K562 (cell line): ENCODE results near the gene SPPL3. TPM values are rescaled to one million over a fixed set of nuclear protein-coding genes. Genes with fewer than 3 reads are reported as not detected.

Experiments
- ATAC-seq: fragments of 200-7000 bp; cut with Tn5 transposase; 3 replicates; pipeline ENCODE4 v1.9.1; 2020; ENCODE audit warnings: moderate library complexity
- BruUV-seq: library from RNA; stranded (reverse); fragments of 400-500 nt; replicated peaks from 2 replicates; lab custom pipeline; 2021; lab: Mats Ljungman, UMichigan
- CTCF ChIA-PET: fragments of 300-600 bp; formaldehyde crosslinking; extraction: SDS; loops from one replicate; lab custom pipeline; 2021; ENCODE audit warnings: low intra/inter-chr PET ratio; lab: Yijun Ruan, JAX
- POLR2A ChIA-PET: fragments of 300-600, 350-650 bp; sonication (Branson Sonifier 250); formaldehyde crosslinking; extraction: SDS; loops from one replicate; lab custom pipeline; 2021; ENCODE audit warnings: antibody characterized with exemption, inconsistent platforms; lab: Yijun Ruan, JAX
- DNase-seq, 4 experiments: peaks; one replicate each; pipeline versions ENCODE4 v3.0.0 to v3.0.0-alpha.2; 2011 to 2018; ENCODE audit warnings: low spot score in 3 of 4, mixed read lengths in 3 of 4; ENCODE audit errors: extremely low read depth in 1 of 4
- FAIRE-seq: peaks from 2 replicates; lab custom pipeline; 2011; peaks lifted over from hg19 to GRCh38; lab: Jason Lieb, UNC
- H2AFZ ChIP-seq: 2 replicates; pipeline ENCODE4 v1.6.0; 2011; ENCODE audit warnings: low read depth, low read length, control low read depth, inconsistent platforms
- H3K27ac ChIP-seq: fragments of 200-600 bp; 3 replicates; pipeline ENCODE4 v1.8.0; 2011; ENCODE audit warnings: low read depth, mild to moderate bottlenecking, control low read depth, inconsistent platforms, low read length, moderate library complexity, mixed read lengths; ENCODE audit errors: extremely low read depth
- H3K27me3 ChIP-seq, 2 experiments: fragments of 300-600 bp in 1 of 2; 2 replicates in 1 of 2; 3 replicates in 1 of 2; pipeline versions ENCODE4 v1.6.0 to v1.8.0; 2011; ENCODE audit warnings: inconsistent platforms in 2 of 2, low read length in 2 of 2, mild to moderate bottlenecking in 1 of 2, mixed read lengths in 1 of 2, moderate library complexity in 1 of 2; ENCODE audit not compliant: control insufficient read depth in 2 of 2, insufficient read depth in 2 of 2
- H3K36me3 ChIP-seq: fragments of 300-600 bp; 3 replicates; pipeline ENCODE4 v1.8.0; 2011; ENCODE audit warnings: mild to moderate bottlenecking, low read length, inconsistent platforms; ENCODE audit not compliant: control insufficient read depth, insufficient read depth
- H3K4me1 ChIP-seq, 2 experiments: fragments of 200-600 bp in 1 of 2; replicated peaks in 1 of 2; 2 replicates in 1 of 2; 3 replicates in 1 of 2; pipeline versions ENCODE4 v1.5.1 to v1.8.0; 2011; ENCODE audit warnings: inconsistent platforms in 2 of 2, low read length in 2 of 2, mild to moderate bottlenecking in 1 of 2, mixed read lengths in 1 of 2, moderate library complexity in 1 of 2; ENCODE audit not compliant: control insufficient read depth in 2 of 2, insufficient read depth in 2 of 2
- H3K4me2 ChIP-seq: 2 replicates; pipeline ENCODE4 v1.6.1; 2011; ENCODE audit warnings: low read length, control low read depth, inconsistent platforms, mixed read lengths; ENCODE audit not compliant: insufficient read depth
- H3K4me3 ChIP-seq: fragments of 200-600 bp; sonication (generic), shearing (Covaris generic); 2 replicates; pipeline ENCODE4 v1.5.1; 2016; ENCODE audit warnings: control low read depth, inconsistent platforms
- H3K79me2 ChIP-seq: fragments of 200-600 bp; 3 replicates; pipeline ENCODE4 v1.8.0; 2011; ENCODE audit warnings: low read length, inconsistent platforms; ENCODE audit not compliant: control insufficient read depth, insufficient read depth
- H3K9ac ChIP-seq, 2 experiments: 2 replicates each; pipeline versions ENCODE4 v1.6.0 to v1.6.1; 2011; ENCODE audit warnings: low read depth in 2 of 2, low read length in 2 of 2, control low read depth in 1 of 2, inconsistent platforms in 1 of 2, mild to moderate bottlenecking in 1 of 2, mixed read lengths in 1 of 2; ENCODE audit not compliant: insufficient read depth in 1 of 2
- H3K9me1 ChIP-seq: one replicate; pipeline ENCODE4 v1.6.0; 2011; ENCODE audit warnings: inconsistent platforms, mild to moderate bottlenecking, low read length, moderate library complexity; ENCODE audit not compliant: control insufficient read depth, insufficient read depth
- H3K9me3 ChIP-seq: replicated peaks from 2 replicates; pipeline ENCODE4 v1.5.1; 2011; ENCODE audit warnings: low read depth, low read length, inconsistent platforms; ENCODE audit not compliant: control insufficient read depth, insufficient read depth
- H4K20me1 ChIP-seq: replicated peaks from 2 replicates; pipeline ENCODE4 v1.6.1; 2011; ENCODE audit warnings: low read length, inconsistent platforms, mixed read lengths; ENCODE audit not compliant: control insufficient read depth, insufficient read depth
- ARNT ChIP-seq, 2 experiments: fragments of 450-650 bp; IDR thresholded peaks; 2 replicates each; pipeline ENCODE4 v1.6.1; 2016; ENCODE audit warnings: mild to moderate bottlenecking in 1 of 2
- CREBBP ChIP-seq: IDR thresholded peaks from one replicate; pipeline ENCODE4 v1.6.1; 2012; ENCODE audit warnings: low read depth, mild to moderate bottlenecking, control low read depth, inconsistent platforms, low read length
- FOXP1 ChIP-seq: sonication (generic); formaldehyde crosslinking; IDR thresholded peaks from 2 replicates; pipeline ENCODE4 v1.8.0; 2022; ENCODE audit warnings: mild to moderate bottlenecking, missing genetic modification reagents
- HDGF ChIP-seq: fragments of 450-650 bp; IDR thresholded peaks from 2 replicates; pipeline ENCODE4 v1.6.1; 2016
- KAT7 ChIP-seq: sonication (generic); formaldehyde crosslinking; IDR thresholded peaks from 2 replicates; pipeline ENCODE4 v1.8.0; 2022; ENCODE audit warnings: missing genetic modification reagents, mild to moderate bottlenecking, borderline replicate concordance
- NR2C1 ChIP-seq, 2 experiments: fragments of 450-650 bp; IDR thresholded peaks; 2 replicates each; pipeline ENCODE4 v1.6.1; 2017; ENCODE audit warnings: mild to moderate bottlenecking in 2 of 2, antibody characterized with exemption in 1 of 2, inconsistent platforms in 1 of 2, missing compliant biosample characterization in 1 of 2, missing genetic modification characterization in 1 of 2
- STAT6 ChIP-seq: sonication (generic); formaldehyde crosslinking; IDR thresholded peaks from 2 replicates; pipeline ENCODE4 v1.8.1; 2023; ENCODE audit warnings: mild to moderate bottlenecking, missing genetic modification reagents
- TAF1 ChIP-seq: IDR thresholded peaks from 2 replicates; pipeline ENCODE4 v1.6.1; 2011; ENCODE audit warnings: mild to moderate bottlenecking, low read length, moderate library complexity; ENCODE audit not compliant: insufficient read depth, control insufficient read depth, severe bottlenecking; ENCODE audit errors: extremely low read depth
- ZBTB12 ChIP-seq: fragments of 250-450 bp; sonication (Bioruptor Pico); IDR thresholded peaks from 2 replicates; pipeline ENCODE4 v1.4.0; 2020
- ZBTB17 ChIP-seq: fragments of 450-650 bp; formaldehyde crosslinking; IDR thresholded peaks from 2 replicates; pipeline ENCODE4 v1.4.0; 2020; ENCODE audit warnings: mild to moderate bottlenecking
- ZNF263 ChIP-seq: sonication (generic); formaldehyde crosslinking; IDR thresholded peaks from 2 replicates; pipeline ENCODE4 v1.8.0; 2022; ENCODE audit warnings: mild to moderate bottlenecking, missing genetic modification reagents, borderline replicate concordance
- ZNF668 ChIP-seq: fragments of 250-450 bp; sonication (Bioruptor Pico); IDR thresholded peaks from 2 replicates; pipeline ENCODE4 v1.8.0; 2022; ENCODE audit warnings: mild to moderate bottlenecking, inconsistent platforms
- WGBS: fragments of 100-300 bp; shearing (Covaris generic); methylation state at CpG from one replicate; pipeline ENCODE4 v1.1.6; 2016; ENCODE audit warnings: low coverage, mixed read lengths; ENCODE audit not compliant: insufficient coverage; ENCODE audit errors: missing lambda C conversion rate; 5-methylcytosine and 5-hydroxymethylcytosine counted together
- in situ Hi-C: fragments of 300-500 bp; cut with MboI; formaldehyde crosslinking; loops from 4 replicates; pipeline ENCODE4 v1.15.0; 2018; ENCODE audit warnings: inconsistent platforms, mixed read lengths
- intact Hi-C: fragments of 100-400 bp; cut with micrococcal nuclease; formaldehyde crosslinking; loops from 2 replicates; pipeline ENCODE4 v1.14.2; 2022
- polyA plus RNA-seq, 8 experiments: library from polyadenylated mRNA; depleted of rRNA in 4 of 8; stranded (reverse) in 5 of 8; unstranded in 3 of 8; fragments of >200 nt; fragmentation: Nextera tagmentation in 2 of 8; fragmentation: Illumina TruSeq in 1 of 8; extraction: Ambion mirVana in 2 of 8; extraction: Trizol in 1 of 8; gene quantifications; 2 replicates each; pipeline versions ENCODE4 v1.2.1 to v1.2.3, GENCODE V29; 2011 to 2014; ENCODE audit warnings: inconsistent platforms in 1 of 8, missing spikeins in 1 of 8
- total RNA-seq, 7 experiments: library from RNA; depleted of rRNA in 6 of 7; stranded (reverse); fragments of >200 nt in 6 of 7; fragmentation: Illumina TruSeq in 2 of 7; extraction: Trizol in 2 of 7; gene quantifications; 2 replicates each; pipeline versions ENCODE4 v1.2.1 to v1.2.3, GENCODE V29; 2011 to 2021; ENCODE audit warnings: low replicate concordance in 1 of 7
- TF ChIP-seq, protein P1 (sequence below): IDR thresholded peaks from 2 replicates; pipeline ENCODE4 v1.6.1; 2011; ENCODE audit warnings: borderline replicate concordance, low read depth, mild to moderate bottlenecking, moderate library complexity, low read length; ENCODE audit not compliant: insufficient read depth, poor library complexity, severe bottlenecking
- TF ChIP-seq, protein P2 (sequence below): fragments of 250-450 bp; sonication (Bioruptor Pico); IDR thresholded peaks from 2 replicates; pipeline ENCODE4 v1.5.0; 2020; ENCODE audit warnings: mild to moderate bottlenecking

The SPPL3 gene
- total and polyA plus RNA-seq, 9 of the 15 experiments (the other 6 are each of a cell fraction or from before 2014, with no cell fraction given): 2.9 to 32.1 (median 7.1) TPM

DNA sequence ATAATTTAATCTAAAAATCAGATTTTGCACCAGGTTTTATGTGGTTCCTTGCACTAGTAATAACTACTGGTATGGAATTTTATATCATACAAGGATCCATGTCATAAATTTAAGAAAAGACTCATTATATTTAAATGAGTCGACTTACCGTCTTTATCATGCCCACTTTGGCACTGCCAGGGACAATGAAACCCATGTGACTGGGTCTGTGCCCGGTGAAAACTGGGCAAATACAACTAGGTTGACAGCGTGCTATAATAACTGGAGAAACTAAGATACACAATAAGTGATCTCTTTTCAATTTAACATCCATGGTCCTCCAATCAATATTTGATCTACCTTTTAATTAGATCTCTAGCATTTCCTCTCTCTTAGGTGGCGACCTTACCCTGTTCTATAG lies 114.0 kb downstream of the SPPL3 start (continued):
- TF ChIP-seq, protein P1, sequence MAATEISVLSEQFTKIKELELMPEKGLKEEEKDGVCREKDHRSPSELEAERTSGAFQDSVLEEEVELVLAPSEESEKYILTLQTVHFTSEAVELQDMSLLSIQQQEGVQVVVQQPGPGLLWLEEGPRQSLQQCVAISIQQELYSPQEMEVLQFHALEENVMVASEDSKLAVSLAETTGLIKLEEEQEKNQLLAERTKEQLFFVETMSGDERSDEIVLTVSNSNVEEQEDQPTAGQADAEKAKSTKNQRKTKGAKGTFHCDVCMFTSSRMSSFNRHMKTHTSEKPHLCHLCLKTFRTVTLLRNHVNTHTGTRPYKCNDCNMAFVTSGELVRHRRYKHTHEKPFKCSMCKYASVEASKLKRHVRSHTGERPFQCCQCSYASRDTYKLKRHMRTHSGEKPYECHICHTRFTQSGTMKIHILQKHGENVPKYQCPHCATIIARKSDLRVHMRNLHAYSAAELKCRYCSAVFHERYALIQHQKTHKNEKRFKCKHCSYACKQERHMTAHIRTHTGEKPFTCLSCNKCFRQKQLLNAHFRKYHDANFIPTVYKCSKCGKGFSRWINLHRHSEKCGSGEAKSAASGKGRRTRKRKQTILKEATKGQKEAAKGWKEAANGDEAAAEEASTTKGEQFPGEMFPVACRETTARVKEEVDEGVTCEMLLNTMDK: no peak

GRCh38 chr12:120787889-120788288 lies 116.3 kb downstream of the SPPL3 start:
- H3K4me1 ChIP-seq: no peaks in the 10 kb centered on the region
- H2AFZ ChIP-seq: no peak overlapping the region
- FAIRE-seq (no peak), DNase-seq (no peak), ATAC-seq (no peak)
- H4K20me1 ChIP-seq: no peaks in the 10 kb centered on the region
- 89% methylated on average over 3 of the region's 3 CpGs for WGBS
- H3K4me3 ChIP-seq: no peak overlapping the region
- H3K9me3 ChIP-seq: no peaks in the 10 kb centered on the region
- H3K36me3 ChIP-seq: peaks cover 9% of the 10 kb centered on the region; the same call in 1 of the 3 replicates
- in situ Hi-C loops (no loop called here), intact Hi-C loops (no loop called here)
- no peak overlapping the region for H3K4me2 ChIP-seq
- H3K27me3 ChIP-seq: no peaks in the 10 kb centered on the region
- no peaks in the 10 kb centered on the region for H3K9me1 ChIP-seq
- no TSS peak for BruUV-seq
- H3K79me2 ChIP-seq: no peaks in the 10 kb centered on the region
- H3K9ac ChIP-seq: no peak overlapping the region
- ChIA-PET CTCF (no interaction called here), POLR2A (interaction anchor here (0.7 kb wide), 1 partner anchor 17 kb away, joined by 3 read pairs; no protein-coding TSS in a partner anchor)
- H3K27ac ChIP-seq: no peak overlapping the region
- TF ChIP-seq STAT6 (CRISPR knock-in tag) (no peak), FOXP1 (CRISPR knock-in tag) (no peak), ARNT (IDR thresholded peaks at IDR 0.05) (no peak), ZBTB12 (CRISPR knock-in tag) (no peak), HDGF (no peak), KAT7 (CRISPR knock-in tag) (no peak), CREBBP (no peak), NR2C1 (IDR thresholded peaks at IDR 0.05) (no peak), NR2C1 (tag; IDR thresholded peaks at IDR 0.05) (no peak), ZNF668 (CRISPR knock-in tag) (no peak), ZNF263 (no peak), ZBTB17 (CRISPR knock-in tag) (no peak), TAF1 (no peak)
- TF ChIP-seq, protein P2, sequence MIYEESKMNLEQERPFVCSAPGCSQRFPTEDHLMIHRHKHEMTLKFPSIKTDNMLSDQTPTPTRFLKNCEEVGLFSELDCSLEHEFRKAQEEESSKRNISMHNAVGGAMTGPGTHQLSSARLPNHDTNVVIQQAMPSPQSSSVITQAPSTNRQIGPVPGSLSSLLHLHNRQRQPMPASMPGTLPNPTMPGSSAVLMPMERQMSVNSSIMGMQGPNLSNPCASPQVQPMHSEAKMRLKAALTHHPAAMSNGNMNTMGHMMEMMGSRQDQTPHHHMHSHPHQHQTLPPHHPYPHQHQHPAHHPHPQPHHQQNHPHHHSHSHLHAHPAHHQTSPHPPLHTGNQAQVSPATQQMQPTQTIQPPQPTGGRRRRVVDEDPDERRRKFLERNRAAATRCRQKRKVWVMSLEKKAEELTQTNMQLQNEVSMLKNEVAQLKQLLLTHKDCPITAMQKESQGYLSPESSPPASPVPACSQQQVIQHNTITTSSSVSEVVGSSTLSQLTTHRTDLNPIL (CRISPR knock-in tag): no peak
